ENCODE results near the gene KIF1A.

KIF1A gene

DNA sequence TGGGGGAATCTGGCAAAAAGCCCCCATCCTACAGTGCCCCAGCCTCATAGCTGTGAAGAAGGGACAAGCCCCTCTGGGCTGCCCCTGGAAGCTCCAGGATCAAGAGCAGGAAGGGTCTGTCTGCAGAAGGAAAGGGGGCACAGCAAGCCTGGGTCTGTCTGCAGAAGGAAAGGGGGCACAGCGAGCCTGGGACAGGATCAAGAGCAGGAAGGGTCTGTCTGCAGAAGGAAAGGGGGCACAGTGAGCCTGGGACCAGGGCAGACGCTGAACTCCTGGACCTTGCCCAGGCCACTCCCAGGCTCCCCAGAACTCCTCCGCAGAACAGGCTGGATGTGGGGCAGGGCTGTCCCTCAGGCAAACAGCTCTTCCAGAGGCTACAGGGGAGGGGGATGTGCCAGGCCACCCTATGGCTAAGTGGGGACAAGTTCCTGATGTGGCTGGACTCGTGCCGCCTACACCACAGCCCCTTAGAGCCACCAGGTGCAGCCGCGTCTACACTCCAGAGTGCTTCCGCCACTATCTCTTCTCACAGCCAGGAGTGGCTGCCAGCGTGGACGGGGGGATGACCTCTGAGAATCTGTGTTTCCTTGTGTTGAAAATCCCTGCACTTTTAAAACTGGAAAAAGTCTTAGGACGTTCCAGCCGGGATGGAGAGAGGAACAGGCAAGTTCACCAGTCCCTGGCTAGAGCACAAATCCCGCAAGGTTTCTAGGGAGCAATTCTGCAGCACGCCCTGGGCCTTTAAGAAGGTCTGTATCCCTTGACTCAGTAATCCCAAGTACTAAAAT, 20.8 kb downstream of the KIF1A start:
- no peak for DNase-seq (ENCODE audit: low read depth in 2 of 2)

DNA sequence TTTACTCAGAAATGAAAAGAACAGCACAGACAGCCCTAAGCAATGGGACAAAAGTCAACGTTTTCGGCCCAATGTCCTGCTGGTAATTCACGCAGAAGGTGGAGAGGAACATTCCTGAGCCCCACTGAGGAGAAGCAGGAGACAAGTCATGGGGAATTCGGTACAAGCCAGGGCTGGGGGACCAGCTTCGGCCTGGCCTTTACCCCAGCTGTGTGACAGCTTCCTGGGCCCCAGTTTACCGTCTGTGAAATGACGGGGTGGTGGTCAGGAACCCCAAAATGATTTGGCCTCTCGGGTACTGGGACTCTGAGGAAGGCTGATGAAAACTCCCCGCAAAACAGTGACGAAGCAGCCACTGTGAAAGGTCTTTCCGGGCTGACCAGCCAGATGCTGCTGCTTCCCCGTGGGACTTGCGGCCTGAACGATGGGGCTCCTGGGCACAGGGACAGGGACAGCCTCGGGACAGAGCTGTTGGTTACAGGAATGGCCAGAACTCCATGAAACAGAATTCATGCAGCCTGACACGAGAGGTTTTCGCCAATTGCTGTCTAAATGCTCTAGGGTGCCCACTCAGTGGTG, 21.6 kb downstream of the KIF1A start:
- DNase-seq (ENCODE audit: low read depth in 2 of 2): no peak

DNA sequence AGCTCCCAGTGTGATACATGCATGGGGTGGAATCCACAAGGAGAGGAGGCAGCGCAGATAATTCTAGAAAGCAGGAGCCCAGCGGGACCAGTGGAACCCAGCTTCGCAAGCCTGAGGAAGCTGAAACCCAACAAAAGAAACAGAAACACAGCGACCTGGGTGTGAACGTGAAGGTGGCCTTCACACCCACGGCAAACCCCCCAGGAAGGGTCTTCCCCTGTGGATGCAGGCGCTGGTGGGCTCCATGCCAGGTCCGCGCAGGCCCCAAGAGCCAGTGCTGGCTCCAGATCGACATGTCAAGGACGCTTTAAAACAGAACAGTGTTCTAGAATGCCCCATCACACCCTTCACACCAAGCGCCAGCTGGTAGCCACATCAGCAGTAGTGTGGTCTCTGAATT, 22.1 kb downstream of the KIF1A start:
- no peak for DNase-seq (ENCODE audit: low read depth in 2 of 2)

DNA sequence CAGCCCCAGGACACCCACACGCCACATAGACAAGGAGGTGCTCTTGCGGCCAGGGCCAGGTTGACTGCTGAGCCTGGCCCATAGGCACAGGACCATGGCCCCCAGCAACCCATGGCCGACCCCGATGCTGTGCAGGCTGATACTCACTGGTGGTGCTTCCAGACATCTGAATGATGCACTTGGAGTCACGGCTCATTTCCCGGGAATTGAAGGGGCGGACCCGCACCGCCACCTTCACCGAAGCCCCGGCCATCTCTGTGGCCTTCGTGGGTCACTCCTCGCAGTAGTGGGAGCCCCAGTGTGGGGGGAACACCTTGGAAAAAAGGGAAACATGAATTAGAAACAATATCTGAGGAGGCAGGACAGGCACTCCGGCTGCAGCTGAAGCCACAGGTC, 22.5 kb downstream of the KIF1A start:
- no peak for DNase-seq (ENCODE audit: low read depth in 2 of 2)

DNA sequence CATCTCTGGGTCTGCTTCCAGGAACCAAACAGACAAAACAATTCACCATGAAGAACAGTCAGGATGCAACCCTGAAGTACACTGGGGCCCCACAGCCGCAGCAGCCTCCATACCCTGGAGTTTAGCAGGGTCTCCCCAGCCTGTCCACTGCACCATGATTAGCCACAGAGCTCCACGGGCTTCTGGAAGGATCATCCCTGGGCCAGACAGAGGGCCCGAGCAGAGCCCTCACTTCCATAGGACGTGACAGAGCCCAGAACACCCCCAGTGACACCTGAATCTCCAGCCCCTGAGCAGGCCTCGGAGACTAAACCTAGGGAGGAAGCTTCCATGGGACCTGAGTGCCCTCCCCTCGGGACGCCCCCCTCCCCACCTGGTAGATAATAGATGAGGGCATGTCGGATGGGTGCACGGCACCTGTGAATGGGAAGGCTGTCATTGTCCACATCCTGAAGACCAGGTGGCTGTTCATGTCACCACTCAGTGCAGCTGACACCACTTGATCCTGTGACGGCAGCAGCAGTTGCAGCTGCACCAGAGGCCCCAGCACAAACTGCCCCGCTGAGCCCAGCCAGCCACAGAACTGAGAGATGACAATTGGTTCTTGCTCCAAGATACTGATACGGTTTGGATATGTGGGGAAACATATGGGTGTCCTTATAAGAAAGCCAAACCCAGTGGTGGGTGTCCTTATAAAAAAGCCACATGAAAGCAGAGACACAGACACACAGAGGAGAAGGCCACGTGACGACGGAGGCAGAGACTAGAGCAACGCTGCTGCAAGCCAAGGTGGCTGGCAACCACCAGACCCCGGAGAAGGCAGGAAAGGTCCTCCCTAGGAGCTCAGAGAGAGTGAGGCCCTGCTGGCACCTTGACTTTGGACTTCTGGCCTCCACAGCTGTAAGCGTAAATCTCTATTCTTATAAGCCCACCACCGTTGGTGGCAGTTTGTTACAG, 23.2 kb downstream of the KIF1A start:
- DNase-seq (ENCODE audit: low read depth in 2 of 2): no peak

DNA sequence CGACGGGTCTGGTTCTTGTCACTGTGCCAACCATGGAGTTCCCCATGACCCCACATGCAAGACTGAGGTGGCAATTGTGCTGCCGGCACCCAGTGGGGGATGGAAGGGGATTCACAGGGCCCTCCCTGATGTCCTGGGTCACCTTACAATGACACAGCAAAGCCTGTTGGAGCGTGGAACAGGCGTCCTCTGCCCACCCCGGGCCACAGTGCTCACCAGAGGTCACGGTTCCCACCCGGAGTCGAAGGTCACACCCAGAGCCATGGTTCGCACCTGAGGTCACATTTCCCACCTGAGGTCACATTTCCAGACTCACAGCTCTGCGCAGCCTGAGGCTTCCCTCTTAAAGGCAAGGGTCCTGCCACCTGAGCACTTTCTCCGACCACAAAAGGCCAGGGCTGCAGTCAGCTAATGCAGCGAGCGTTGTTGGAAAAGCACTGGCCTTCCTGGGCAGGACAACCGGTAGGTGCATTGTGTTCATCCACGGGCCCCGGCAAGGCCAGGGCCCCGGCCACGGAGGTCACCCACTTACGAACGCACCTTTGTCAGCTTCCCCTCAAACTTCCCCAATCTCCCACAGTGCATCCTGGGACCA, 24.0 kb downstream of the KIF1A start:
- no peak for DNase-seq (ENCODE audit: low read depth in 2 of 2)

DNA sequence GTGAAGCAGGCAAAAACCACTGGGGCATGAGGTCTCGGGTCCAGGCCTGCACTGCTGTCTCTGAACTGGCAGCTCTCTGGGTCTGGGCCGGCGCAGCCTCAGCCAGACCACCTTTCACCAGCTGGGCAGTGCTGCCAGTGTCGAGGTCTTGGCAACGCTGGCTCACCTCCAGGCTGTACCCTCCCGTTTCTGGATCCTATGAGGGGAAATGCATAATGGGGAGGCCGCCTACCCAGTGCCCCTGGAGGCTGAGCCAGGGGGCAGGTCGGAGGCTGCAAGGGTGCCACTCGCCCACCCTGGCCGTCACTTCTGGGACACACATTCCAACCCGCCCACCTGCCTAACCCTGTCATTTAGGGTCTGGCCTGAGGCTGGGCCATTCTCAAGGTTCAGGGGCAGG, 24.6 kb downstream of the KIF1A start:
- no peak for DNase-seq (ENCODE audit: low read depth in 2 of 2)

DNA sequence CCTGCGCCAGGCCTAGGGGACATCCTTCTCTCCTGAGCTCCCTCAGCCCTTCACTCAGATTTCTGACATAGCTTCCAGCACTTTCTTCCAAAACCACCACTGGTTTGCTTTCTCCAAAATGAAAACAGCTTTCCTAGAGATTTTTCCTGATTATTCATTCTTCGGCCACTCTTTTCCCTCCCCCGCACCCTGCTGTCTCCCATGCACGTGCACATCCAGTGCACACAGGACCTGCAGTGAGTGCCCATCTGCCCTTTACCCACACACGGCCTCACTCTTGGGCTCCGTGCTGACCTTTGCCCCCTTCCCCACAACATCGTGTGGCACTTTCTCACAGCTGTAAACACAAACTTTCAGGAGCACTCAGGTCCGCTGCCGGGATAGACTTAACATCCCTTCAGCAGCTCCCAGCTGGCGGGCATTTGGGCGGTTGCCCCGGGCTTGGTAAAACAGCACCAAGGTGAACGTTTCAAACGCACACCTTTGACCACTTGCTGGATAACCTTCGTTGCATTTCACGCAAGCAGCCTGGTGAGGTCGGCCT, 25.8 kb downstream of the KIF1A start:
- DNase-seq (ENCODE audit: low read depth in 2 of 2): no peak

DNA sequence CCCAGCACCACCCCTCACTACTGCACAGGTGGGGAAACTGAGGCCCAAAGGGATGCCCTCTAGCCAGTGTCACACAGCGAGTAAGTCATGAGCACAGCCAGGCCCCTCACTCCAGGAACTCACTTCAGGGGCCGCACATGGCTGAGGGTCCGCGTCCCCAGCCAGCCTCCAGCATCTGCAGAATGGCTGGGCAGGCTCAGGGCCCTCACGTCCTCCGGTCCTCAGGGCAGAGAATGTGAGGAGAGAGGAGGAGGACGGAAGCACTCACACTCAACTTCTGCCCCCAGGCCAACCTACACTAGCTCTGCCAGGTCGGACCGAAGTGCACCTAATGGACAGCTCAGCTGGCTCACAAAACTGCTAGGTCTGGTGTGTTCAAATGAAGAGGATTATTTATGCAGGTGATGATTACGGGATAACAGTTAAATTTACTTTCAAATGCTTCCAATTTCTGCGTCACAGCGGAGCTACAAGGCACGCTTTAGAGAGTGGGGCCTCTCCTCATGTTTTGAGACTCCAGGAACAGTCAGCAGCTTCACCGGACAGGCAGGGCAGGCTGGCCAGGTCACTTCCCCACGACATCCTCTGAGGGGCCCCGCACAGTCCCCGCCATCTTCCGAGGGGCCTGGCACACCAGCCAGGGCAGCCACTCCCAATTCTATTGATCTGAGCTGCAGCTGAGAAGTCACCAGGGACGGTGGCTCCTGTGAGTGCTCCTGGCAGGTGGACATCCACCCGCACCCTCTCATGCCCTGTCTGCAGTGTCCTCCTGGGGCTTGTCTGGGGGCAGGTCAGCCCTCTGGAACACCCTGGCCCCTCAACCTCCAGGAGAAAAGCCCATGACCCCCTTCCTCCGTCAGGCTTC, 26.5 kb downstream of the KIF1A start:
- no peak for DNase-seq (ENCODE audit: low read depth in 2 of 2)

DNA sequence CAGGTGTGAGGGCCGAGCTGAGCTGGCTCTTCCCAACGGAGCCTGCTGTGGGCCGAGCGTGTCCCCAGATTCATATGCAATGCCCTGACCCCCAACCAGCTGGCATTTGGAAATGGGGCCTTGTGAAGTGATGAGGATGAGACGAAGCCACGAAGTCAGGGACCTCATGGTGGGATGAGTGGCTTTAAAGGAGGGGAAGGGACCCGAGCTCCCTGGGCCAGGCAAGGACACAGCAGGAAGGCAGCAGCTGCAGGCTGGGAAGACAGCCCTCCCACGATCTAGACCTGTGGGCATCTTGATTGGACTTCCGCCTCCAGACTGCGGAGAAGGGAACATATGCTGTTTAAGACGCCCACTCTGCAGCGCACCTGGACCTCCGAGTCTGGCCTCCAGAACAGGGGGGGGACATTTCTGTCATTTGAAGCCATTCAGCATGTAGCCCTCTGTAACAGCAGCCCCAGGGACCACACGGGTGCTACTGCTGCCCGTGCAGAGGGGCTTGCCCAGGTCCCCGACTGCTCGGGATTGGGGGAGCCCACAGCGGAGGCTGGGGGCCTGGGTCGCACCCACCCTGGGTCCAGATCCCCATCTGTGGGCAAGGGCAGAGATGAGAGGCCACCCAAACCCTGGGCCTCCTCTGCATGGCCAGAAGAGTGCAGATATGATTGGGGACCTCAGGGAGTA, 27.2 kb downstream of the KIF1A start:
- DNase-seq (ENCODE audit: low read depth in 2 of 2): no peak

DNA sequence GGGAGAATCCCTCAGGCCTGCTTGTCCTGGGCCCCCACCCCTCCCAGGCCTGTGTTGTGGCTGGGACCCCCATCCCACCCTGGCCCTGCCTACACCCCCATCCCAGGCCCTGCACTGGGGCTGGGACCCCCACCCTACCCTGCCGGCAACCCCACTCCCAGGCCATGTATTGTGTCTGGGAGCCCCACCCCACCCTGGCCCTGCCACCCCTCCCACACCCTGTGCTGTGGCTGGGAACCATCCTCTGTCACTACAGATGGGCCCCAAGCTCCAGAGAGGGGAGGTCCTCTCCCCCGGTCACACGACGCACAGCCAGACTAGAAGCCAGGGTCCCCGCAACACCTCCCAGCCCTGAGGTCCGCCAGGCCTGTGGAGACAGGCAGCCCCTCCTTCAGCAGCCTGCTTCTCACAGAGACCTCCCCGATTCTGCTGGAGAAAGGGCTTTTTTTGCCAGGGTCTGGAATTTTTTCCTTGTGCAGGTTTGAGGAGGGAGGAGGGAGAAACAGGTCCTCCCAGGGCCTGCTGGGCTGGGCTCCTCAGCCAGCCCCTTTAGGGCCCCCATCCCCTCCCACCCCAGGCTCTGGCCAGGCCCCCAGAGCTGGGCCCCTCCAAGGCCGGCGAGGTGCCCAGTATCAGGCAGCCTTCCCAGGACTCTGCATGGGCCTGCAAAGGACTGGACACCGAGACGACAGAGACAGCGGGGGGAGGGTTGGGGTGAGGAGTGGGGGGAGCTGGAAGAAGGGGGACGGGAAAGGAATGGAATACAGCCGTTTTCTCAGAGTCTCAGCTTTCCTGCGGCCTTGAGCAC, 28.0 kb downstream of the KIF1A start:
- DNase-seq (ENCODE audit: low read depth in 2 of 2): no peak

DNA sequence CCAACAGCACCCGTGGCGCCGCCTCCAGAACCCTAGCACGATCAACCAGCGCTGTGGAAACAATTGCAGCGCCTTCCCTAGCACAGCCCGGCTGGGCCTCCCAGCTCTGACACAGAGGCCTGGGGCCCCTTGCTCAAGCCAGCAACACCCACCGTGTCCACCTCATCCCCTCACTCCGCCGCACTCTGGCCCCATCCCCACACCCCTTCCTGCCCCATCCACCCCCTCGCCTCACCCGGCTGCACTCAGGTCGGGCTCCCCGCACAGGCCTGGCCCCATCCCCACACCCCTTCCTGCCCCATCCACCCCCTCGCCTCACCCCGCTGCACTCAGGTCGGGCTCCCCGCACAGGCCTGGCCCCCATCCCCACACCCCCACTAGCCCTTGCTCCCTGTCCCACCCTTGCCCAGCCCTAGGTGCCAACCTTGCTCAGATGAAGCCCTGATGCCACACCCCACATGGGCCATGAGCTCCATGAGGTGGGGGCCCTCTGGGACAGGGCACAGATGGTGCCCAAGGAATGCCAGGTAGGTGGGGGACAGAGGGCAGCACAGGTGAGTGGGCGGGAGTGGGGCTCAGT, 28.7 kb downstream of the KIF1A start:
- DNase-seq (ENCODE audit: low read depth in 2 of 2): no peak

DNA sequence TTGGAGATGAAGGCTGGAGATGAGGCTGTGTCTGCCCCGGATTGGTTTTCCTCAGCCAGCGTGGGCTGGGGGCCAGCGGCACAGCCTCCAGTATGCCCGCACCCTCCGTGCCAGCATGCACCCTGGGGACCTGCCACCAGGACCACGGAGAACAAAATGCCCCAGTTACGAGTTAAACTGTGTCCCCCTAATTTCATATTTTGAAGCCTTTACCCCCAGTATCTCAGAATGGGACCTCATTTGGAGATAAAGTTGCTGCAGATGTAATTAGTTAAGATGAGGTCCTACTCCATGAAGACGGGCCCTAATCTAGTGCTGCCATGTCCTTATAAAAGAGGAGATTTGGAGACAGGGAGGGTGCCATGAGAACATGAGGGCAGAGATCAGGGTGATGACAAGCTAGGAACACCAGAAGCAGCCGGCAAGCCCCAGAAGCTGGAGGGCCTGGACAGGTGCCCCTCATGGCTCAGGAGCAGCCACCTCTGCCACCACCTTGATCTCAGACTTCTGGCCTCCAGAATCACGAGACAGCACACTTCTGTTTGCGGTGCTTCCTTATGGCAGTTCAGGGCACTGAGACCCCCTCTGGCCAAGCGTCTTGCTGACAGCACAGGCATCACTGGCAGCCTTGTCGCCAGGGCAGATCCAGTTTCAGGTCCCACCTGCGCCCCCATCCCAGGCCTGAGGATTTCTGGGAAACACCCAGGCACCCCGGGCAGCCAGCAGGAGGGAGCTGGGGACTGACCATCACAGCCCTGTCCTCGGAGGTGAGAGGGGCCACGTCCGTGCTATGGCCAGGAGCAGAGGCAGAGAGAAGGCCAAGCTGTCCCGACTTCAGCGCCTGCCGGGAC, 29.4 kb downstream of the KIF1A start:
- no peak for DNase-seq (ENCODE audit: low read depth in 2 of 2)

DNA sequence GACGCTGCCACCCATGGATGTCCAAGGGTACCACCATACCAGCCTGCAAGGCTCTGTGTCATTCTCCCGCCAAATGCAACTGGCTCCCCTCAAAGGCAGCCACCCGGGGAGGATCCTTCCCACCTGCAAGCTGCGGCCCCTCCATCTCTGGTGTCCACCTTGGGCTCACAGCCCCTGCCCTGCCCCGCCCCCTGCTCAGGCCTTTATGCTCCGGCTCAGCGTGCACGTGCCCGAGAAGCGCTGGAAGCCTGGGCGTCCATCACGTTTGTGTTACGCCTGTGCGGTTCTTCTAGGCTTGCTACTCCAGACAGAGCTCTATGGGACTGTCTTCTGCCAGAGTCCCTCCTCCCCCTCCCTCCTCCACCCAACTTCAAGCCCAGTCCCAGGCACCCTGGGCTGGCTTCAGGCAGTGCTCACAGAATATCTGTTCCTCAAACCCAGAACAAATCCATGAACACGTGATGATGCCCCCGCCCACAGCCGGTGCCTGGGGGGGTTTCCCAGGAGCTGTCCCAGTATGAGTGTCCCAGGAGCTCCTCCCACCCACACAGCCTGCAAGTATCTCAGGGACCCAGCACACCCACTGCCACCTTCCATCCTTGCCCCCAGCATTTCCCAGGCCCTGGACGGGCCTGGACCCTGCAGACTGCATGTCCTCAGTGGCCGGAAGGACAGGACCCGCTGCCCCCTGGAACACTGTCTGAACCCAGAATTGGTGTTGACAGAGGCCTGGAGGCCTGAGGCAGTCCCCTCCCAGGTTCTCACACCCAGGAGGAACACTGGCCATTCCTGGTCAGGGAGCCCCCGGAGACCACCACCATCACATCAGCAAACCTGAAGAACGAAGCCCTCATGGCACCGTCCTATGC, 30.3 kb downstream of the KIF1A start:
- no peak for DNase-seq (ENCODE audit: low read depth in 2 of 2)

DNA sequence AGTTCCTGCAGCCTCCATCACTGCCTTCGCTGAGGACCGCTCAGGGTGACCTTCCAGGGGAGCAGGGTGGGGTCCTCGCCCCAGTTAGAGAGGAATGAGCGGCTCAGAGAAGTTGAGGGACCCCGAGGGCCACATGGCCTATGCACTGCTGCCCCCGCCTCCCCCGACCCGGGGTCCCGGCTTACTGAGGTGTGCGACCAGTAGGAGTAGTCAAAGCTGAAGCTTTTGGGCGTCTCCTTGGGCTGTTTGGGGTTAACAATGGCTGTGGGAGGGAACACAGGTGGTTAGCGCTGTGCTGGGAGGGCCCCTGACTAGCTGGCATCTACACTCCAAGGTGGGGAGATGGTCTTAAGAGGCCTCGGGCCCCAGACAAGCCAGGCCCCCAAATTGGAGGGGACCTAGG, 31.0 kb downstream of the KIF1A start:
- no peak for DNase-seq (ENCODE audit: low read depth in 2 of 2)

DNA sequence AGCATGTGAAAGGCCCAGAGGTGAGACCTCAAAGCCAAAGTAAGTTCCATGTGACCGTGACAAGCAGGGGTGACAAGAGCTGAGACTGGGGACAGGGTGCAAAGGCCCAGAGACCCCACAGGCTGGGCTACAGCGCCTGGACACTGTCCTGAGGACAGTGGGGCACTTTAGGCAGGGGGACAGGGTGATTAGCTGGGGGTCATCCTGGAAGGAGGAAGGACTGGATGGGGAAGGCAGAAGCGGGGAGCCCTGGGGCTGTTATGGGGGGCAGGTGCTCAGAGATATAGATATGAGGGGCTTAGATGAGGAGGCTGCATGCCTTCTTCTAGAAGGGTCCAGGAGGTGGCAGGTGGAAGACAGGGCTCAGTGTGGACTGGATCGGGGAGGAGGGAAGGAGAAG, 31.5 kb downstream of the KIF1A start:
- no peak for DNase-seq (ENCODE audit: low read depth in 2 of 2)
